IMR-90 (cell line): ENCODE measurements around the gene ZNRF3. TPM values are rescaled to one million over a fixed set of nuclear protein-coding genes. Genes with fewer than 3 reads are reported as not detected.

ENCODE experiments used
- ATAC-seq: fragments of 200-7000 bp; cut with Tn5 transposase; 2 replicates; pipeline ENCODE4 v1.9.1; 2020; ENCODE audit warnings: low read depth, mild to moderate bottlenecking, moderate library complexity
- BruUV-seq: library from RNA; stranded (reverse); fragments of 400-500 nt; replicated peaks from 2 replicates; lab custom pipeline; 2021; lab: Mats Ljungman, UMichigan
- CTCF ChIA-PET: fragments of 300-600 bp; formaldehyde crosslinking; extraction: SDS; loops from one replicate; lab custom pipeline; 2021; ENCODE audit warnings: antibody characterized with exemption; lab: Yijun Ruan, JAX
- POLR2A ChIA-PET: fragments of 300-600 bp; sonication (Branson Sonifier 250); formaldehyde crosslinking; loops from one replicate; lab custom pipeline; 2022; ENCODE audit warnings: antibody characterized with exemption; ENCODE audit not compliant: unreplicated experiment; lab: Charles Lee
- DNase-seq: peaks from one replicate; pipeline ENCODE4 v3.0.0; 2013
- H2AFZ ChIP-seq: replicated peaks from 2 replicates; pipeline ENCODE3; 2013; ENCODE audit warnings: low read length, mild to moderate bottlenecking; ENCODE audit not compliant: poor library complexity
- H2AK5ac ChIP-seq: 2 replicates; pipeline ENCODE4 v1.6.1; 2013; ENCODE audit warnings: low read depth, low read length, inconsistent platforms
- H2AK9ac ChIP-seq: replicated peaks from 2 replicates; pipeline ENCODE3; 2013; ENCODE audit warnings: mild to moderate bottlenecking, low read depth, low read length, moderate library complexity; ENCODE audit not compliant: poor library complexity
- H2BK120ac ChIP-seq: 2 replicates; pipeline ENCODE4 v1.6.1; 2013; ENCODE audit warnings: low read depth, low read length, inconsistent platforms
- H2BK15ac ChIP-seq: 3 replicates; pipeline ENCODE4 v1.6.1; 2013; ENCODE audit warnings: low read depth, low read length, inconsistent platforms
- H2BK20ac ChIP-seq: 2 replicates; pipeline ENCODE4 v1.6.1; 2013; ENCODE audit warnings: low read depth, mild to moderate bottlenecking, inconsistent platforms, low read length, moderate library complexity
- H2BK5ac ChIP-seq: 2 replicates; pipeline ENCODE4 v1.6.1; 2013; ENCODE audit warnings: mild to moderate bottlenecking, low read depth, low read length, inconsistent platforms; ENCODE audit not compliant: poor library complexity, severe bottlenecking
- H3K14ac ChIP-seq: replicated peaks from 2 replicates; pipeline ENCODE4 v1.6.1; 2013; ENCODE audit warnings: low read depth, low read length, inconsistent platforms
- H3K18ac ChIP-seq: 2 replicates; pipeline ENCODE4 v1.6.1; 2013; ENCODE audit warnings: low read depth, low read length, control low read depth
- H3K23ac ChIP-seq: 2 replicates; pipeline ENCODE4 v1.6.1; 2013; ENCODE audit warnings: low read depth, low read length, inconsistent platforms
- H3K27ac ChIP-seq: 2 replicates; pipeline ENCODE4 v1.5.1; 2013; ENCODE audit warnings: mild to moderate bottlenecking, control low read depth, low read length; ENCODE audit not compliant: insufficient read depth
- H3K27me3 ChIP-seq: 2 replicates; pipeline ENCODE4 v1.6.1; 2013; ENCODE audit warnings: low read length; ENCODE audit not compliant: control insufficient read depth, insufficient read depth
- H3K36me3 ChIP-seq: 2 replicates; pipeline ENCODE4 v1.6.1; 2013; ENCODE audit warnings: low read length, mixed read lengths; ENCODE audit not compliant: control insufficient read depth, insufficient read depth
- H3K4ac ChIP-seq: 2 replicates; pipeline ENCODE4 v1.6.1; 2013; ENCODE audit warnings: low read depth, low read length, inconsistent platforms
- H3K4me1 ChIP-seq: 2 replicates; pipeline ENCODE4 v1.6.1; 2013; ENCODE audit warnings: low read length, mixed read lengths; ENCODE audit not compliant: control insufficient read depth, insufficient read depth
- H3K4me2 ChIP-seq: 2 replicates; pipeline ENCODE4 v1.6.1; 2013; ENCODE audit warnings: low read depth, mild to moderate bottlenecking, control low read depth, low read length, moderate library complexity
- H3K4me3 ChIP-seq: 2 replicates; pipeline ENCODE4 v1.5.1; 2013; ENCODE audit warnings: low read depth, mild to moderate bottlenecking, control low read depth, low read length, moderate library complexity; ENCODE audit not compliant: insufficient read depth
- H3K56ac ChIP-seq: 2 replicates; pipeline ENCODE4 v1.6.1; 2013; ENCODE audit warnings: low read length, inconsistent platforms; ENCODE audit not compliant: insufficient read depth; ENCODE audit errors: extremely low read depth
- H3K79me1 ChIP-seq, 2 experiments: 2 replicates each; pipeline ENCODE4 v1.6.1; 2013; ENCODE audit warnings: low read length in 2 of 2, inconsistent platforms in 1 of 2, low read depth in 1 of 2
- H3K9ac ChIP-seq: 2 replicates; pipeline ENCODE4 v1.6.1; 2013; ENCODE audit warnings: low read depth, low read length, control low read depth
- H3K9me1 ChIP-seq: 2 replicates; pipeline ENCODE4 v1.6.1; 2013; ENCODE audit warnings: low read length, inconsistent platforms; ENCODE audit not compliant: insufficient read depth
- H3K9me3 ChIP-seq: 2 replicates; pipeline ENCODE4 v1.6.1; 2013; ENCODE audit warnings: low read length; ENCODE audit not compliant: control insufficient read depth, insufficient read depth
- H4K20me1 ChIP-seq: 2 replicates; pipeline ENCODE4 v1.6.1; 2013; ENCODE audit warnings: low read length, inconsistent platforms; ENCODE audit not compliant: insufficient read depth
- H4K5ac ChIP-seq: 2 replicates; pipeline ENCODE4 v1.6.1; 2013; ENCODE audit warnings: mild to moderate bottlenecking, low read depth, low read length, control low read depth
- H4K8ac ChIP-seq, 2 experiments: 2 replicates each; pipeline ENCODE4 v1.6.1; 2013; ENCODE audit warnings: low read depth in 2 of 2, low read length in 2 of 2, control low read depth in 1 of 2, inconsistent platforms in 1 of 2
- H4K91ac ChIP-seq: 2 replicates; pipeline ENCODE4 v1.6.1; 2013; ENCODE audit warnings: low read depth, low read length, inconsistent platforms; ENCODE audit not compliant: insufficient read depth
- CEBPB ChIP-seq: IDR thresholded peaks from 2 replicates; pipeline ENCODE4 v1.6.1; 2012; ENCODE audit warnings: low read depth, low read length, improper control_type of control experiment
- MXI1 ChIP-seq: IDR thresholded peaks from 2 replicates; pipeline ENCODE4 v1.6.1; 2012; ENCODE audit warnings: low read depth, mild to moderate bottlenecking, low read length, moderate library complexity, borderline replicate concordance
- NFE2L2 ChIP-seq: fragments of 150-350 bp; IDR thresholded peaks from 2 replicates; pipeline ENCODE4 v1.6.1; 2016; ENCODE audit warnings: low read depth, mild to moderate bottlenecking, low read length
- WGBS, 2 experiments: methylation state at CpG; one replicate each; pipeline versions ENCODE4 v1.1.5 to v1.1.7; 2013; ENCODE audit warnings: missing lambda C conversion rate in 2 of 2; ENCODE audit not compliant: insufficient read length in 1 of 2; ENCODE audit errors: extremely low coverage in 2 of 2; 5-methylcytosine and 5-hydroxymethylcytosine counted together
- dilution Hi-C: fragments of 300-500 bp; cut with HindIII; formaldehyde crosslinking; loops from one replicate; pipeline ENCODE4 v1.14.3; 2018; ENCODE audit warnings: low sequenced_read_pairs; ENCODE audit not compliant: unreplicated experiment
- in situ Hi-C: fragments of 300-500 bp; cut with MboI; formaldehyde crosslinking; loops from 3 replicates; pipeline ENCODE4 v1.14.3; 2019; ENCODE audit warnings: low sequenced_read_pairs, inconsistent platforms, mixed read lengths
- intact Hi-C: fragments of 100-400 bp; cut with micrococcal nuclease; formaldehyde crosslinking; loops from 2 replicates; pipeline ENCODE4 v1.10.0; 2022
- polyA plus RNA-seq, 3 experiments: library from polyadenylated mRNA; depleted of rRNA; stranded (reverse); fragments of >200 nt; gene quantifications; 2 replicates each; pipeline ENCODE4 v1.2.3, GENCODE V29; 2012; ENCODE audit warnings: low replicate concordance in 1 of 3
- total RNA-seq: library from RNA; depleted of rRNA; stranded (reverse); fragments of >200 nt; gene quantifications from 2 replicates; pipeline ENCODE4 v1.2.3, GENCODE V29; 2012
- TF ChIP-seq, protein P1 (sequence below): conservative IDR thresholded peaks from 2 replicates; pipeline ENCODE4 v1.5.1; 2012; ENCODE audit warnings: mild to moderate bottlenecking, low read depth, low read length, improper control_type of control experiment

The ZNRF3 gene
- total and polyA plus RNA-seq, 2 of the 4 experiments (the other 2 are of a cell fraction): 1.4 to 2.4 TPM

DNA sequence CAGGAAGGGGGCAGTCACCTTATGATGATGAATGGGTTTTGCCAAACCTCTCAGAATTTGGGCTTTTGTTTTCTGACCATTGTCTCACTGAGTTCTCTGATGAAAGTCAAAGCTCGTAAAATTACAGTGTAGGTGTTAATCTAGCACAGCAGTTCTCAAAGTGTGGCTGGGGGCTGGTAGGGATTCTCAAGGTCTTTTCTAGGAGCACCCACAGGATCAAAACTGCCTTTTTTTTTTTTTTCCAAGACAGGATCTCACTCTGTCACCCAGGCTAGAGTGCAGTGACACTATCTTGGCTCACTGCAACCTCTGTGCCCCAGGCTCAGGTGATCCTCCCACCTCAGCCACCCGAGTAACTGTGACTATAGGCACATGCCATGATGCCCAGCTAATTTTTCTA, 112.2 kb downstream of the ZNRF3 start:
- H2BK120ac ChIP-seq: no peak overlapping the region
- 83% methylated on average over 1 of the region's 2 CpGs; no CpG with 5 or more reads in 1 of the 2 experiments for WGBS, 2 experiments
- H3K18ac ChIP-seq: no peak overlapping the region
- H2AK9ac ChIP-seq: no peak overlapping the region
- ATAC-seq (no peak), DNase-seq (no peak)
- H2AK5ac ChIP-seq: no peak overlapping the region
- H4K20me1 ChIP-seq: no peaks in the 10 kb centered on the region
- H3K79me1 ChIP-seq: no peaks in the 10 kb centered on the region; a peak in 1 of 4 replicates
- CTCF ChIA-PET: no interaction called here
- no peak overlapping the region for H2BK5ac ChIP-seq
- H3K56ac ChIP-seq: no peak overlapping the region
- H2AFZ ChIP-seq: no peak overlapping the region
- H3K9me1 ChIP-seq: no peaks in the 10 kb centered on the region; the same call in 1 of the 2 replicates
- intact Hi-C loops: no loop called here
- POLR2A ChIA-PET: no interaction called here
- H3K14ac ChIP-seq: no peak overlapping the region
- no TSS peak for BruUV-seq
- H2BK20ac ChIP-seq: no peak overlapping the region
- H3K27ac ChIP-seq: no peak overlapping the region
- no peaks in the 10 kb centered on the region for H3K36me3 ChIP-seq
- TF ChIP-seq CEBPB (no peak), MXI1 (no peak), NFE2L2 (no peak)
- TF ChIP-seq, protein P1, sequence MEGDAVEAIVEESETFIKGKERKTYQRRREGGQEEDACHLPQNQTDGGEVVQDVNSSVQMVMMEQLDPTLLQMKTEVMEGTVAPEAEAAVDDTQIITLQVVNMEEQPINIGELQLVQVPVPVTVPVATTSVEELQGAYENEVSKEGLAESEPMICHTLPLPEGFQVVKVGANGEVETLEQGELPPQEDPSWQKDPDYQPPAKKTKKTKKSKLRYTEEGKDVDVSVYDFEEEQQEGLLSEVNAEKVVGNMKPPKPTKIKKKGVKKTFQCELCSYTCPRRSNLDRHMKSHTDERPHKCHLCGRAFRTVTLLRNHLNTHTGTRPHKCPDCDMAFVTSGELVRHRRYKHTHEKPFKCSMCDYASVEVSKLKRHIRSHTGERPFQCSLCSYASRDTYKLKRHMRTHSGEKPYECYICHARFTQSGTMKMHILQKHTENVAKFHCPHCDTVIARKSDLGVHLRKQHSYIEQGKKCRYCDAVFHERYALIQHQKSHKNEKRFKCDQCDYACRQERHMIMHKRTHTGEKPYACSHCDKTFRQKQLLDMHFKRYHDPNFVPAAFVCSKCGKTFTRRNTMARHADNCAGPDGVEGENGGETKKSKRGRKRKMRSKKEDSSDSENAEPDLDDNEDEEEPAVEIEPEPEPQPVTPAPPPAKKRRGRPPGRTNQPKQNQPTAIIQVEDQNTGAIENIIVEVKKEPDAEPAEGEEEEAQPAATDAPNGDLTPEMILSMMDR: no peak
- no peaks in the 10 kb centered on the region for H3K9me3 ChIP-seq
- H3K4ac ChIP-seq: no peak overlapping the region
- no peak overlapping the region for H3K23ac ChIP-seq
- no peaks in the 10 kb centered on the region for H3K4me1 ChIP-seq
- in situ Hi-C loops: no loop called here
- no peak overlapping the region for H4K8ac ChIP-seq
- no peak overlapping the region for H4K5ac ChIP-seq
- H4K91ac ChIP-seq: no peak overlapping the region
- H3K27me3 ChIP-seq: no peaks in the 10 kb centered on the region
- no peak overlapping the region for H3K4me2 ChIP-seq
- no peak overlapping the region for H3K9ac ChIP-seq
- dilution Hi-C loops: no loop called here
- H3K4me3 ChIP-seq: no peak overlapping the region
- H2BK15ac ChIP-seq: no peak overlapping the region
